Stimulated activated CD8-positive, alpha-beta memory T cell treated with anti-CD3 and anti-CD28 coated beads, Interleukin-4, amount 100 ng/mL, for 24 hours (primary cell): ENCODE data around the gene PLXNA2.

ENCODE experiments used
- DNase-seq: peaks from one replicate; pipeline ENCODE4 v3.0.0-alpha.2; 2020; ENCODE audit warnings: low read depth

The PLXNA2 gene

GRCh38 chr1:208205216-208206013 lies 38.8 kb downstream of the PLXNA2 start:
- no peak for DNase-seq

GRCh38 chr1:208204779-208205178 lies 39.4 kb downstream of the PLXNA2 start:
- no peak for DNase-seq

GRCh38 chr1:208203848-208204609 lies 40.2 kb downstream of the PLXNA2 start:
- no peak for DNase-seq

- DNase-seq: no peak
Measured at GRCh38 chr1:208203127-208203847, 40.9 kb downstream of the PLXNA2 start.

- no peak for DNase-seq
Measured at GRCh38 chr1:208202333-208202995, 41.7 kb downstream of the PLXNA2 start.

GRCh38 chr1:208201229-208201628 lies 43.0 kb downstream of the PLXNA2 start:
- DNase-seq: no peak

- no peak for DNase-seq
Measured at GRCh38 chr1:208200116-208200515, 44.1 kb downstream of the PLXNA2 start.

- no peak for DNase-seq
Measured at GRCh38 chr1:208198236-208198635, 45.9 kb downstream of the PLXNA2 start.

GRCh38 chr1:208194944-208195343 lies 49.2 kb downstream of the PLXNA2 start:
- no peak for DNase-seq

- DNase-seq: no peak
Measured at GRCh38 chr1:208192995-208193394, 51.2 kb downstream of the PLXNA2 start.

- DNase-seq: no peak
Measured at GRCh38 chr1:208190784-208191183, 53.4 kb downstream of the PLXNA2 start.

GRCh38 chr1:208189716-208190115 lies 54.5 kb downstream of the PLXNA2 start:
- DNase-seq: no peak

- DNase-seq: no peak
Measured at GRCh38 chr1:208189183-208189582, 55.0 kb downstream of the PLXNA2 start.

- DNase-seq: no peak
Measured at GRCh38 chr1:208188607-208189006, 55.6 kb downstream of the PLXNA2 start.

- no peak for DNase-seq
Measured at GRCh38 chr1:208187499-208188041, 56.6 kb downstream of the PLXNA2 start.

- no peak for DNase-seq
Measured at GRCh38 chr1:208185801-208186231, 58.4 kb downstream of the PLXNA2 start.

GRCh38 chr1:208184966-208185654 lies 59.1 kb downstream of the PLXNA2 start:
- DNase-seq: no peak

GRCh38 chr1:208183977-208184911 lies 59.9 kb downstream of the PLXNA2 start:
- no peak for DNase-seq

- no peak for DNase-seq
Measured at GRCh38 chr1:208182880-208183645, 61.1 kb downstream of the PLXNA2 start.
